ENCODE data around the gene CSRNP2.

GRCh38 chr12:51115533-51115932 lies 32.1 kb upstream of the CSRNP2 start:
- TF ChIP-seq, protein P1, sequence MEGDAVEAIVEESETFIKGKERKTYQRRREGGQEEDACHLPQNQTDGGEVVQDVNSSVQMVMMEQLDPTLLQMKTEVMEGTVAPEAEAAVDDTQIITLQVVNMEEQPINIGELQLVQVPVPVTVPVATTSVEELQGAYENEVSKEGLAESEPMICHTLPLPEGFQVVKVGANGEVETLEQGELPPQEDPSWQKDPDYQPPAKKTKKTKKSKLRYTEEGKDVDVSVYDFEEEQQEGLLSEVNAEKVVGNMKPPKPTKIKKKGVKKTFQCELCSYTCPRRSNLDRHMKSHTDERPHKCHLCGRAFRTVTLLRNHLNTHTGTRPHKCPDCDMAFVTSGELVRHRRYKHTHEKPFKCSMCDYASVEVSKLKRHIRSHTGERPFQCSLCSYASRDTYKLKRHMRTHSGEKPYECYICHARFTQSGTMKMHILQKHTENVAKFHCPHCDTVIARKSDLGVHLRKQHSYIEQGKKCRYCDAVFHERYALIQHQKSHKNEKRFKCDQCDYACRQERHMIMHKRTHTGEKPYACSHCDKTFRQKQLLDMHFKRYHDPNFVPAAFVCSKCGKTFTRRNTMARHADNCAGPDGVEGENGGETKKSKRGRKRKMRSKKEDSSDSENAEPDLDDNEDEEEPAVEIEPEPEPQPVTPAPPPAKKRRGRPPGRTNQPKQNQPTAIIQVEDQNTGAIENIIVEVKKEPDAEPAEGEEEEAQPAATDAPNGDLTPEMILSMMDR (IDR thresholded peaks at IDR 0.05) = no peak
- TF ChIP-seq POLR2A (IDR thresholded peaks at IDR 0.05) = no peak
